Tongue (tissue), 2 donors: ENCODE data around the gene TRAF2. TPM values are rescaled to one million over a fixed set of nuclear protein-coding genes. Genes with fewer than 3 reads are reported as not detected.

Experiments
- DNase-seq: peaks from one replicate; pipeline ENCODE4 v3.0.0-alpha.2; 2015
- total RNA-seq: library from RNA; depleted of rRNA; stranded (reverse); fragments of >200 nt; gene quantifications from one replicate; pipeline ENCODE4 v1.2.3, GENCODE V29; 2014

TRAF2 gene
- total RNA-seq, 1 donor from 2014 or later = 16.1 TPM

DNA sequence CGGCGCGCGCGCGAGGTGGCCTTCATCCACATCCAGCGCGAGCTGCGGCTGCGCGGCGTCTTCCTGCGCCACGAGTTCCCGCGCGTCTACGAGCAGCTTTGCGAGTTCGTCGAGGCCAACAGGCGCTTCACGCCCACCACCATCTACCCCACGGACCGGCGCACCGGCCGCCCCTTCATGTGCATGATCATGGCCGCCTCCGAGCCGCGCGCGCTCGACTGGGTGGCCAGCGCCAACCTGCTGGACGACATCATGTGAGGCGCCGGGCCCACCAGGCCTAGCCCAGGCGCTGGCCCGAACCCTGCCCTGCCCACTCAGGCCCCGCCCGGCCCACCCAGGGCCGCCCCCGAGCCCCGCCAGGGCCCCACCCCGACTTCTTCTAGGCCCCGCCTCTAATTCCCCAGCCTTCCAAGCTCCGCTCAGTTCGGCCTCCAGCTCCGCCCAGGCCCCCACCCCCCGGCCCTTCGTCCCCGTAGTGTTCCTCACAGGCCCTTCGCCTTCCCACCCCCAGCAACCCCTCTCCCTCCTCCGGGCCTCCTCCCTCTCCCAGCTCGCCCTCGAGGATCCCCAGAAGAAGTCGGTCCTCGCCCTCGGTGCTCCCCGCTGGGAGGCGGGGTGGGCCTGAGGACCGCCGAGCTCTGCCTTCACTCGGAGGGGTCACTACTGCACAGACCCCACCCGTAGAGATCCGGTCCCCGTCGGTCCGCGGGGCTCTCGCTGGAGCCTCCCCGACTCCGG lies 39.1 kb upstream of the TRAF2 start:
- DNase-seq = peak; percentile 87

DNA sequence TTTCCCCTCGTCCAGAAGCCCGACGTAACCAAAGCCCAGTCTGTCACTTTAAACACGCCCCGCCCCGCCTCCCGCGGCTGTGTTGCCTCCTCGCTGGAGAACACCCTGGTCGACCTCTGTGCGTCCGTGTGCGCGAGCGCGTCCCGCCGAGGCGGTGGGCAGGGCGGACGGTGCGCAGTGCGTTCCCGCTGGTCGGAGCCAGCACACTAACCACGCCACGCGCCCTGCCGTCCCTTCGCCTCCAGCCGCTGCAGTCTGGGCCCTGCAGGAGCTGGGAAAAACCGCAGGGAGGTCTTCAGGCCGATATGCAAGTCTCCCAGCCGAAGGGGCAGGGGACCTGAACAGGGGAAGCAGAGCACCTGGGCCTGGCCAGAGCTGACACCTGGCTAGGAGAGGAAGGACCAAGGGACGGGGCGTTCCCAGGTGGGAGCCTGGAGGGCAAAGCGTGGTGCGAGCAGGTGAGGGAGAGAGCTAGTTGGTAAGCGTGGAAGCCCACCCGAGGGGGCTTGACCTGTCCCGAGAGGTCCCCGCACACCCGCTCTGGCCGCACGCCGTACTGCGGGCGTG lies 38.4 kb upstream of the TRAF2 start:
- peak; percentile 86 for DNase-seq

DNA sequence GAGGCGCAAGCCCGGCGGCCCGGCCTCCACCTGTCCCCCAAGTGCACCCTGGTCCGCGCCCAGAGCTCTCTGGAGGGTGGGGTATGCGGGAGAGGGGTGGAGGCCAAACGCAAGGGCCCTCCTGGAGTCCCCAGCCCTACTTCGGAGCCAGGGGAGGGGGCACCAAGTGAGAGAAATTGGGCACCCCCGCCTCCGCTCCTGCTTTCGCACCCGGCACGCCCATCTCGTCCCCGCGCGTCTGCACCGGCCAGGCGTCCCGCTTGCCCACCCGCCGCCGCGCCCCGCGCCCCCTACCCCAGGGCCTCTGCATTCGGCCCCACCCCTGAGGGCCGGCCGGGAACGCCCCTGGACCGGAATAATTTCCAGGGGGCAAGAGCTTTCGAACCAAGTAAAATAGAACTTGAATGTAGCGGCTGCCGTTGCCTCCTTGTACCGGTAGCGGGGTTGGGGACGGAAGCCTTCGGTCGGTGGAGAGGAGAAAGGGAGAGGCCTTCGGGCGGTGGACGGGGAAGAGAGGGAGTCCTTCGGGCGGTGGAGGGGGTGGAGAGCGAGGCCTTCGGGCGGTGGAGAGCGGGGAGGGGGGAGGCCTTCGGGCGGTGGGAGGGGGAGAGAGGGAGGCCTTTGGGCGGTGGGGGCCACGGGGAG lies 37.8 kb upstream of the TRAF2 start:
- no peak for DNase-seq

DNA sequence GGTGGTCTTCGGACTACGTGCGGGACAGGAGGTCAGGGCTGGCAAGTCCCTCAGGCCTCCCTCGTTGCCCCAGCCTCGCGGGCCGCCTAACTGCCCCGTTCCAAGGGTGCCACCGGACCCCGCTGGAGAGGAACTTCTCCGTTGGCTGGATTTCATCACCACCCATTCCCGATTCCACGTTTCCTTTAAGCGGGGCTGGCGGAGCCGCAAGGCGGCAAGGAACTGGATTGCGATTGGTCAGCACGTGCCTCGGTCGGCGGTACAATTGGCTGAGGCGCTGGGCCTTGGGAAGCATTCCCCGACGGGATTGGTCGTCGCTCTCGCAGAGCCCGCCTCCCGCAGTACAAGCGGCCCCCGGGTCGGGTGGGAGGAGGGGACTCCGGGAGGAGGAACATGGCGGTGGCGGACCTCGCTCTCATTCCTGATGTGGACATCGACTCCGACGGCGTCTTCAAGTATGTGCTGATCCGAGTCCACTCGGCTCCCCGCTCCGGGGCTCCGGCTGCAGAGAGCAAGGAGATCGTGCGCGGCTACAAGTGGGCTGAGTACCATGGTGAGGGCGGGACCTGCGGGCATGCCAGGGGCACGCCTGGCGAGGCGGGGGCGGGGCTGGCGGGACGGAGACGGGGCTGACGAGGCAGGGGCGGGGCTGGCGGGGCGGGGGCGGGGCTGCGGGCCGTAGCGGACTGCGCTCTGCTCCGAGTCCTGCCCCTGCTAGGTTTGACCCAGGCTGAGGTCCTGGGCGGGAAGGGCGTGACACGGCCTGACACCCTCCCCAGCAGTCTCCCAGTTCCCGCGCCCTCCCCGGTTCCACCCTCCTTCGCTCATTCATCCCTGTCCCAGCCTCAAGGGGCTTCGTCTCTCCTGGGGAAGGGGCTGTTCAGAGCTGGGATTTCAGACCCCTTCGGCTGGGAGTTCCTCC lies 37.0 kb upstream of the TRAF2 start, which contains the start of gene PHPT1:
Gene PHPT1 (plus strand): TSS at position 372 of the 922 bp plus-strand sequence. CDS start 22 bp downstream, at position 394.
- peak; percentile 100 for DNase-seq

- DNase-seq = no peak
These were observed 36.1 kb upstream of the TRAF2 start for GRCh38 chr9:136849960-136850865.

DNA sequence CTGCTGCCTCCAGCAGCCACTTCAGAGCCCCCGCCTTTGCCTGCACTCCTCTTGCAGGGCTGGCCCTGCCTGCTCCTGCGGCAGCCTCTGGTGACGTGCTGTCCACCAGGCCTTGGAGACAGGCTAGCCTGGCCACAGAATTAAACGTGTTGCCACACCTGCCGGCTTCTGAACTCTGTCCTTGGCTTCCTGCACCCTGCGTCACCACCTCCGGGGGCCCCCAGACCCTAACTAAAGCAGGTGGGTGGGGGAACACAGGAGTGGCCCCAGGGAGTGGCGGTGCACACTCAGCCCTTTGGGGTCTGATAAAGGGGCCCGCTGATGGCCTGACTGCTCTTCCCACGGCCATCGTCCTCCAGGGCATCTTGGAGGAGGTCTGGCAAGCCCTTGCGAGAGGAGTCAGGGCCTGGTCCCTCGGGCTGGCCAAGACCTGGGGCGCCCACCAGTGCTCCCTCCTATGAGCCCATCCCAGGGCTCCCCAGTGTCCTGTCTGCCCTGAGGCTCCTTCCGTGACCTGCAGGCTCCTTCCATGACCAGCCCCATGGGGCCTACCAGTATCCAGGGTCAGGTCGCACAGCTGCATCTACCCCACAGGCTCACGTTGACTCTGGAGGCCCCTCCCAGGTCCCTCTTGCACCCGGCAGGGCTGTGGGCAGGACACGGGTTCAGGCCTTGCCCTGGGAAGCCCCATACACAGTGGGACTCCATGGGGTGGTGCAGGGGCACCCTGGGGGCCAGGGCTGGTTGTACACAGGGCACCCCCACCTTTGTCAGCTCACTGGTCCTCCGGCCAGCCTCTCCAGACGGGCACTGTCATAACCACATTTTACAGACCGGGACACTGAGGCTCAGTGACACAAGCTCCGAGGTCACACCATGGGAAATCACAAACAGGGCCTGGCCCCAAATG lies 35.2 kb upstream of the TRAF2 start:
- DNase-seq = no peak

- no peak for DNase-seq
These were observed 34.2 kb upstream of the TRAF2 start, which contains the start of gene MAMDC4 for GRCh38 chr9:136851941-136852663. Gene MAMDC4 (plus strand): TSS chr9:136852346. CDS start chr9:136852417, 71 bp downstream.

DNA sequence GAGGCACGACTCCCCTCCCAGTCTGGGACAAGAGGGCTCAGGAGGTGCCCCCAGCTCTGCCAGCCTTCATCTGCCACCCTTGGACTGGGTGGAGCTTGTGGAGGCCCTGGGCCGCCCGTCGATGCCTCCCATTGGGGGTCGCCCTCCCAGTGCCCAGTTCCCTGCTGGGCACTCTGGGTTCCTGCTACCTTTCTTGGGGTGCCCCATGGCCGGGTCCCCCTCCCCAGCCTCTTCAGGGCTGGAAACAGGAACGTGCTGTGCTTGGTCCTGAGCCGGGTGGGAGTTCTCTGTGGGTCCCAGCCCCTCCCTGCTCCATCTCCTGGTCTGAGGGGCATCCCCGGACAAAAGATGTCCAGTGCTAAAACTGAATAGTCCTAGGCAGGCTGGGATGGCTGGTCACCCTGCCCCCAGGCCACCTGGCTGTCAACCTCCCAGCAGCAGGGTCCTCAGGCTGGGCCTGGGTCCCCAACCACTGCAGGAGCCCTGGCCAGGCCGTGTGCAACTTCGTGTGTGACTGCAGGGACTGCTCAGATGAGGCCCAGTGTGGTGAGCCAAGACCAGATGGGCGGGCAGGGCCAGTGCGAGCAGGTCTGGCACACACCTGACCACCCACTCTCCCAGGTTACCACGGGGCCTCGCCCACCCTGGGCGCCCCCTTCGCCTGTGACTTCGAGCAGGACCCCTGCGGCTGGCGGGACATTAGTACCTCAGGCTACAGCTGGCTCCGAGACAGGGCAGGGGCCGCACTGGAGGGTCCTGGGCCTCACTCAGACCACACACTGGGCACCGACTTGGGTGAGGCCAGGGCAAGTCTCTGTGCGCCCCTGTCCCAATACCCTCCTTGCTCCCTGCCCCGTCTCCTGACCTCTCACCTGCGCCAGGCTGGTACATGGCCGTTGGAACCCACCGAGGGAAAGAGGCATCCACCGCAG lies 33.4 kb upstream of the TRAF2 start:
- no peak for DNase-seq

DNA sequence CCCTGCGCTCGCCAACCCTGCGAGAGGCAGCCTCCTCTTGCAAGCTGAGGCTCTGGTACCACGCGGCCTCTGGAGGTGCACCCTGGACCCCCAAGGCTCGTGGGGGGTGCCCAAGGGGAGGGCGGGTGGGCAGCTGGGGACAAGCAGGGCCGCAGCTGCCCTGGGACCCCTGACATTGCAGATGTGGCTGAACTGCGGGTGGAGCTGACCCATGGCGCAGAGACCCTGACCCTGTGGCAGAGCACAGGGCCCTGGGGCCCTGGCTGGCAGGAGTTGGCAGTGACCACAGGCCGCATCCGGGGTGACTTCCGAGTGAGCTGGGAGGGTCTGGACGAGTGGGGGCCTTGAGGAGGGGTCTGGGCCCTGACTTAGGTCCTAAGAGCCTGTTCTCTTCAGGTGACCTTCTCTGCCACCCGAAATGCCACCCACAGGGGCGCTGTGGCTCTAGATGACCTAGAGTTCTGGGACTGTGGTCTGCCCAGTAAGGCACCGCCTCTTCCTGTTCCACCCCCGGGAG lies 32.7 kb upstream of the TRAF2 start:
- DNase-seq = no peak

GRCh38 chr9:136854113-136854841 lies 32.0 kb upstream of the TRAF2 start:
- no peak for DNase-seq

GRCh38 chr9:136854842-136855460 lies 31.4 kb upstream of the TRAF2 start:
- DNase-seq = no peak

GRCh38 chr9:136855461-136856078 lies 30.7 kb upstream of the TRAF2 start:
- DNase-seq = no peak

DNA sequence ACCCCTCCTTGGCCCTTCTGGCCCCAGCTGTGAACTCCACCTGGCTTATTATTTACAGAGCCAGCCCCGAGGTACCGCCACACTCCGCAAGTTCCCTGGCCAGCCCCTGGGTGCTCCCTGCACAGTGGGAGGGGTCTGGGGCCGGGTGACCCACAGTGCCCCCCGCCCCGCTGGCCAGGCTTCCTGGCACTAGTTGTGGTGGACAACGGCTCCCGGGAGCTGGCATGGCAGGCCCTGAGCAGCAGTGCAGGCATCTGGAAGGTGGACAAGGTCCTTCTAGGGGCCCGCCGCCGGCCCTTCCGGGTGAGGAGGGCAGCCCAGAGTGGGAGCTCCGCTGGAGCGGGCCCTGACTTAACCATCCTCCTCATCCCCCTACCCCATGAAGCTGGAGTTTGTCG lies 30.2 kb upstream of the TRAF2 start:
- DNase-seq = no peak

GRCh38 chr9:136856541-136857141 lies 29.7 kb upstream of the TRAF2 start:
- DNase-seq = no peak

- DNase-seq = no peak
These were observed 29.1 kb upstream of the TRAF2 start for GRCh38 chr9:136857166-136857565.
